HG02642 (cell line): ENCODE data around the gene ZNF546.

Experiments used
- ATAC-seq: cut with Tn5 transposase; IDR thresholded peaks from one replicate; pipeline ENCODE4 v1.9.1; 2021; ENCODE audit warnings: mild to moderate bottlenecking; ENCODE audit not compliant: unreplicated experiment, poor library complexity

Gene ZNF546

GRCh38 chr19:40053491-40053890, 56.6 kb downstream of the ZNF546 start:
- ATAC-seq, result no peak

DNA sequence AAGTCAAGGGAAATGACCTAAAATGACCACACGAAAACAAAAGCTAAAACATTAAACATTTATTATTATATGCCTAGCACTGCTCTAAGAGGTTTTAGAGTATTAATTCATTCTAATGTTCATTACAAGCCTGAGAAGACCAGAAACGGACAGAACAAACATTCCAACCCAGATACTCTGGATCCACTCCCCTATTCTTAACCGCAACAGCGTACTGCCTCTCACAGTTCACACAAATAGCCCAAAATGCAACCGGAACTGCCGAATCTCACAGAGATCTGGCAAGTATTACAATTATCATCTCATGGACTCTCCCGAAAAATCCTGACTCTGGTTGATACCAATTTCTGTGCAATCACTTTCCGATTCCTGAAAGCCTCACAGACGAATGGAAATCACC, 57.8 kb downstream of the ZNF546 start:
- no peak for ATAC-seq

GRCh38 chr19:40055049-40055448, 58.2 kb downstream of the ZNF546 start:
- no peak for ATAC-seq

DNA sequence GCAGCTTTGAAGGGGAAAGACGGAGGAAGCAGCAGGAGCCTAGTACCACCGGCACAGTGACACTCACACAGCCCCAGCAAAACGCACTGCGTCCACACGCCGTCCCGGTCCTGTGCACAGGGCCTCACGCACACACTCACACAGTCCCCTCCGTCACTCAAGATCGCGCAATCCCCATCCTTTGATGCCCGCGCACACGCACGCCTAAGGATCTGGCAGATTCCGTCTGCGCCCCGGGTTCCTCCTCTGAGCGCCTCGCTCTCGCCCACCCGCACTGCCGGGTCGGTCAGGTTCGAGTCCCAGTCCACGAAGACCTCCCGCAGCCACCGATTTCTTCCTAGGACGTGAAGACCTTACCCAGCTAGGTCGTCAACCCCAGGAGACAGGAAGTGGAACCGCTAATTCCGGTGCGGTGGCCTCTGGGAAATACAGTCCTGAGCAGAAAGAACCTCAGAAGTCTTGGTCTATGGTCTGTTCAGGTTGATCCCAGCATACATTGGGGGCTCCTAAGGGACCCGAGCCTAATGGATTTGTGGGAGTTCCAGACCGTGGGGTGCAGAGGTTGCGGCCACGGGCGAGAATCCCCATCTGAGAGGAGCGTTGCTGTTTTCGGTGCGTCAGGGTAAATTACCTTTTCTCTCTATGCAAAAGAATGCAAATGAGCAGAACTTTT, 59.1 kb downstream of the ZNF546 start, which contains the start of gene ZNF780B:
ZNF780B (minus strand) TSS at position 400 of the 673 bp plus-strand sequence. CDS start 5,899 bp downstream, outside the sequence.
- ATAC-seq, result peak; percentile 89

- no peak for ATAC-seq
Measured at GRCh38 chr19:40056505-40056904, 59.6 kb downstream of the ZNF546 start.

DNA sequence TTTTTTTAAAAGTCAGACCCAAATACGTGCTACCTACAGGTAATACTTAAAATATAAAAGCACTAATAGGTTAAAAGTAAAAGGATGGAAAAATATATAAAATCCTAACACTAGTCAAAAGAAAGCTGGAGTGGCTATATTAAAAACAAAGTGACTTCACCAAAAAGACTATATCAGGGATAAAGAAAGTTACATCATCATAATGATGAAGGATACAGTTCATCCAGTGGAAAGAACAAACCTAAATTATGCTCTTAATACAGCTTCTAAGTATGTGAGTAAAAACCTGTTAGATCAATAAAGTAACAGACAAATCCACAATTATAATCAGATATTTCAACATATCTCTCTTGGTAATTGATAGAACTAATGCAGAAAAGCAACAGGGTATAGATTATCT, 60.3 kb downstream of the ZNF546 start:
- ATAC-seq, result no peak

- ATAC-seq, result no peak
Measured at GRCh38 chr19:40059624-40060023, 62.8 kb downstream of the ZNF546 start.

DNA sequence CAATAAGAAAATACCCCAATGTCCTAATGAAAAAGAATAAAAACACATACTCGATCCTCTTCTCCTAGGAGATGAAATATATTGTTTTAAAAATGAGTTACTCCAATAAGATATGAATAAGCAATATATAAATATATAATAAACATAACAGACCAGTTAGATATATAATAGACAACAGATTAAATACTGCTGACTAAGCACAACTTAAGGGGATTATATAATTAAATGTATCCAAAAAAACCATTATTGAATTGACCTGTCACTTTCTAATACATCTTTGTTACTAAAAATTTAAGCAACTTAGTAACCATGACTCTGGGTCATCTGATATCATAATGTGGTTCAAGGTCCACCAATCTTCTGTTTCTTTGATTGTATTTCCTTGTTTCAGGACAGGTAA, 73.2 kb downstream of the ZNF546 start:
- ATAC-seq, result no peak
